ENCODE measurements around the gene LYPD6B. TPM values are rescaled to one million over a fixed set of nuclear protein-coding genes. Genes with fewer than 3 reads are reported as not detected.

Gene LYPD6B
- total and polyA plus RNA-seq, 2 donors (not counting 3 experiments of a cell fraction or from before 2014, with no cell fraction given), result not detected

- H3K9me3 ChIP-seq (replicated peaks; ENCODE audit: control insufficient read depth, insufficient read depth, low read length), result no peaks in the 10 kb centered on the region
- TF ChIP-seq POLR2AphosphoS5 (IDR thresholded peaks at IDR 0.05; ENCODE audit: insufficient read depth, low read depth, low read length) (no peak), GATA2 (IDR thresholded peaks at IDR 0.05; ENCODE audit: insufficient read depth, insufficient read length, low read depth, low read length) (no peak)
- no peak overlapping the region for H3K4me3 ChIP-seq (replicated peaks in 1 of 3; ENCODE audit: insufficient read depth in 1 of 3, low read depth in 1 of 3, low read length in 3 of 3)
- no peaks in the 10 kb centered on the region for H3K27me3 ChIP-seq (ENCODE audit: control insufficient read depth in 2 of 2, insufficient read depth in 2 of 2, low read length in 2 of 2)
- dilution Hi-C loops (cut with MboI; ENCODE audit: extremely low pct_ligation_motif_present, low sequenced_read_pairs), result no loop called here
- H3K27ac ChIP-seq (ENCODE audit: insufficient read depth, low read depth, low read length), result no peak overlapping the region
- H3K9ac ChIP-seq (replicated peaks; ENCODE audit: extremely low read depth, insufficient read depth, low read length), result no peak overlapping the region
- FAIRE-seq (no peak), DNase-seq (ENCODE audit: low read depth, low spot score) (no peak)
- no peaks in the 10 kb centered on the region for H3K9me1 ChIP-seq (replicated peaks; ENCODE audit: control insufficient read depth, extremely low read depth, insufficient read depth, low read length)
- no peaks in the 10 kb centered on the region for H4K20me1 ChIP-seq (replicated peaks; ENCODE audit: control insufficient read depth, extremely low read depth, insufficient read depth, low read length)
- H2AFZ ChIP-seq (ENCODE audit: low read depth, low read length), result no peak overlapping the region
- no TSS peak for BruUV-seq (replicated peaks)
- intact Hi-C loops (cut with micrococcal nuclease), result no loop called here
- ChIA-PET CTCF (no interaction called here), POLR2A (no interaction called here)
- no peaks in the 10 kb centered on the region for H3K4me1 ChIP-seq (ENCODE audit: control insufficient read depth, extremely low read depth, insufficient read depth, low read length)
- H3K79me2 ChIP-seq (ENCODE audit: control insufficient read depth, insufficient read depth, low read length), result no peaks in the 10 kb centered on the region
- H3K4me2 ChIP-seq (ENCODE audit: insufficient read depth, low read length), result no peak overlapping the region
- no peaks in the 10 kb centered on the region for H3K36me3 ChIP-seq (ENCODE audit: control insufficient read depth in 2 of 2, extremely low read depth in 1 of 2, insufficient read depth in 2 of 2, low read length in 2 of 2)
These were observed 131.2 kb downstream of the LYPD6B start for GRCh38 chr2:149169656-149170055.

DNA sequence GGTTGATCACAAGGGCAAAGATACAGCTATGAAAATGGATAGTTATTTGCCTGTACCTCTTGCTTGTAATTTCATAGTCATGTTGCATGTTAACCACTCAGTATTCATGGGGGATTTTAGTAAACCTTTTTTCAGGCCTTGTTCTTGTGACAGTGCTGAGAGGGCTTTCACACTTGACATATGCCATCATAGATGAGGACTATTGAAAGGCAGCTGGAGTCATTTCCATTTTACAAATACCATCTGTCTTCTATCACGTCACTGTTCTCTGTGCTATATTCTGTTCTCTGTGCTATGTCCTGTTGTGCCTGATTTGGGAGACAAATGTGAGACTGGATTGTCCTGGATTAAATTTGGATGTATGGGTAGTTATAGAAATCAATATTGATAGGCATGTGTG, 131.7 kb downstream of the LYPD6B start:
- no peak for DNase-seq (ENCODE audit: low read depth, low spot score)

More for the DNA sequence above, 131.7 kb downstream of the LYPD6B start:
- ChIA-PET POLR2A (no interaction called here), CTCF (interaction anchor here (1.1 kb wide), 1 partner anchor 10 kb away, joined by 3 read pairs; no protein-coding TSS in a partner anchor)
- H3K4me1 ChIP-seq (ENCODE audit: control insufficient read depth, extremely low read depth, insufficient read depth, low read length), result no peaks in the 10 kb centered on the region
- no peak overlapping the region for H3K27ac ChIP-seq (ENCODE audit: insufficient read depth, low read depth, low read length)
- no peak overlapping the region for H3K4me2 ChIP-seq (ENCODE audit: insufficient read depth, low read length)
- H3K4me3 ChIP-seq (replicated peaks in 1 of 3; ENCODE audit: insufficient read depth in 1 of 3, low read depth in 1 of 3, low read length in 3 of 3), result no peak overlapping the region
- intact Hi-C loops (cut with micrococcal nuclease) (no loop called here), dilution Hi-C loops (cut with MboI; ENCODE audit: extremely low pct_ligation_motif_present, low sequenced_read_pairs) (no loop called here)
- H3K79me2 ChIP-seq (ENCODE audit: control insufficient read depth, insufficient read depth, low read length), result no peaks in the 10 kb centered on the region
- no peaks in the 10 kb centered on the region for H3K27me3 ChIP-seq (ENCODE audit: control insufficient read depth in 2 of 2, insufficient read depth in 2 of 2, low read length in 2 of 2)
- FAIRE-seq, result no peak
- H2AFZ ChIP-seq (ENCODE audit: low read depth, low read length), result no peak overlapping the region
- TF ChIP-seq, protein P1, sequence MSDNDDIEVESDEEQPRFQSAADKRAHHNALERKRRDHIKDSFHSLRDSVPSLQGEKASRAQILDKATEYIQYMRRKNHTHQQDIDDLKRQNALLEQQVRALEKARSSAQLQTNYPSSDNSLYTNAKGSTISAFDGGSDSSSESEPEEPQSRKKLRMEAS (IDR thresholded peaks at IDR 0.05; ENCODE audit: insufficient read depth, insufficient read length), result no peak
- no peak for TF ChIP-seq EZH2 (IDR thresholded peaks at IDR 0.05; ENCODE audit: borderline replicate concordance, low read depth, low read length, severe bottlenecking)
- TF ChIP-seq JUN (IDR thresholded peaks at IDR 0.05; ENCODE audit: borderline replicate concordance, insufficient read depth, insufficient read length, low read depth), result no peak
- no peak for TF ChIP-seq POLR2AphosphoS5 (IDR thresholded peaks at IDR 0.05; ENCODE audit: insufficient read depth, low read depth, low read length)
- no peaks in the 10 kb centered on the region for H3K9me1 ChIP-seq (replicated peaks; ENCODE audit: control insufficient read depth, extremely low read depth, insufficient read depth, low read length)
- H3K9ac ChIP-seq (replicated peaks; ENCODE audit: extremely low read depth, insufficient read depth, low read length), result no peak overlapping the region
- no peaks in the 10 kb centered on the region for H3K36me3 ChIP-seq (ENCODE audit: control insufficient read depth in 2 of 2, extremely low read depth in 1 of 2, insufficient read depth in 2 of 2, low read length in 2 of 2)
- BruUV-seq (replicated peaks), result no TSS peak
- no peaks in the 10 kb centered on the region for H3K9me3 ChIP-seq (replicated peaks; ENCODE audit: control insufficient read depth, insufficient read depth, low read length)
- no peaks in the 10 kb centered on the region for H4K20me1 ChIP-seq (replicated peaks; ENCODE audit: control insufficient read depth, extremely low read depth, insufficient read depth, low read length)

Measured in endothelial cell of umbilical vein (primary cell).